SW480 (cell line): ENCODE measurements around the gene SEZ6L.

Experiments used
- DNase-seq: peaks from one replicate; pipeline ENCODE4 v3.0.0-alpha.2; 2016; ENCODE audit warnings: low spot score

The SEZ6L gene

GRCh38 chr22:26429458-26430286, 260.4 kb downstream of the SEZ6L start:
- DNase-seq: no peak

- no peak for DNase-seq
Observed at GRCh38 chr22:26430600-26430999, 261.3 kb downstream of the SEZ6L start.

- no peak for DNase-seq
Observed at GRCh38 chr22:26431261-26431995, 262.2 kb downstream of the SEZ6L start.

- no peak for DNase-seq
Observed at GRCh38 chr22:26432619-26433311, 263.5 kb downstream of the SEZ6L start.
